ENCODE data around the gene PPFIBP1. TPM values are rescaled to one million over a fixed set of nuclear protein-coding genes. Genes with fewer than 3 reads are reported as not detected.

PPFIBP1 gene
- total and polyA plus RNA-seq, 2 of the 8 experiments (the other 6 are each of a cell fraction or from before 2014, with no cell fraction given): 7.7 to 31.3 TPM

DNA sequence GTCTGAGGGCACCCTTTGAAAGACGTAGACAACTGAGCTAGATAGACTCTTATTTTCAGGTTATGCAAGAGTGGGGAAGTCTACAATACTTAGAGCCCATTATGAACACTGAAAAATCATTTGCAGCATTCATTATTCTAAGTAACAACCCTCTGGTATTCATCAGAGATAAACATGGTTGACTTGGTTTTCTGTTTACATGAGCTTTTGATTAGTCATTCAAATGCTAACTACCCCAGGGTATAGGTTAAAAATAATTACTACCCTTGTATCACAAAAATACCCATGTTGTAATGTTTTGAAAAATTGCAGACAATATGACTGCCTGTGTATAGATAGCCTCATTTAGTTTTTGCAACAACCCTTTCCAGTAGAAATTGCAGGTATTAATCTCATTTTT lies 78.5 kb downstream of the PPFIBP1 start:
- H3K56ac ChIP-seq (replicated peaks; ENCODE audit: insufficient read length, low read depth, low read length): no peak overlapping the region
- no peak overlapping the region for H4K91ac ChIP-seq (replicated peaks; ENCODE audit: insufficient read length, low read length)
- no peak overlapping the region for H2BK20ac ChIP-seq (ENCODE audit: low read length)
- TF ChIP-seq SRF (IDR thresholded peaks at IDR 0.05; ENCODE audit: low read depth, low read length) (no peak), NANOG (IDR thresholded peaks at IDR 0.05; ENCODE audit: insufficient read depth, low read depth, low read length, poor library complexity, severe bottlenecking) (no peak), JUN (IDR thresholded peaks at IDR 0.05; ENCODE audit: low read depth, low read length) (no peak), HDAC2 (IDR thresholded peaks at IDR 0.05; ENCODE audit: borderline replicate concordance in 1 of 2, low read depth in 2 of 2, low read length in 2 of 2) (no peak)
- TF ChIP-seq, protein P1, sequence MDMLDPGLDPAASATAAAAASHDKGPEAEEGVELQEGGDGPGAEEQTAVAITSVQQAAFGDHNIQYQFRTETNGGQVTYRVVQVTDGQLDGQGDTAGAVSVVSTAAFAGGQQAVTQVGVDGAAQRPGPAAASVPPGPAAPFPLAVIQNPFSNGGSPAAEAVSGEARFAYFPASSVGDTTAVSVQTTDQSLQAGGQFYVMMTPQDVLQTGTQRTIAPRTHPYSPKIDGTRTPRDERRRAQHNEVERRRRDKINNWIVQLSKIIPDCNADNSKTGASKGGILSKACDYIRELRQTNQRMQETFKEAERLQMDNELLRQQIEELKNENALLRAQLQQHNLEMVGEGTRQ (IDR thresholded peaks at IDR 0.05; ENCODE audit: low read length): no peak
- H2BK12ac ChIP-seq (ENCODE audit: low read depth, low read length): no peak overlapping the region
- H3K9ac ChIP-seq (replicated peaks in 1 of 4; ENCODE audit: extremely low read depth in 1 of 4, low read depth in 3 of 4, low read length in 3 of 4): no peak overlapping the region
- no peak overlapping the region for H3K4ac ChIP-seq (replicated peaks; ENCODE audit: insufficient read length, low read depth, low read length)
- no peaks in the 10 kb centered on the region for H3K4me1 ChIP-seq (replicated peaks in 1 of 4; ENCODE audit: control insufficient read depth in 3 of 4, insufficient read depth in 4 of 4, low read length in 3 of 4)
- no peaks in the 10 kb centered on the region for H4K20me1 ChIP-seq (replicated peaks in 1 of 2; ENCODE audit: control insufficient read depth in 1 of 2, insufficient read depth in 2 of 2, low read length in 2 of 2)
- no peak overlapping the region for H2AFZ ChIP-seq (ENCODE audit: low read length)
- H3K18ac ChIP-seq (ENCODE audit: extremely low read depth, low read length): no peak overlapping the region
- H3K4me3 ChIP-seq (ENCODE audit: extremely low read depth in 1 of 4, insufficient read depth in 2 of 4, low read depth in 3 of 4, low read length in 4 of 4): no peak overlapping the region
- no peaks in the 10 kb centered on the region for H3K36me3 ChIP-seq (ENCODE audit: control insufficient read depth in 2 of 4, insufficient read depth in 4 of 4, low read length in 3 of 4)
- no peaks in the 10 kb centered on the region for H3K79me1 ChIP-seq (ENCODE audit: low read depth, low read length)
- H2BK5ac ChIP-seq (ENCODE audit: low read depth, low read length): no peak overlapping the region
- no peak overlapping the region for H3K4me2 ChIP-seq (ENCODE audit: insufficient read depth in 1 of 2, low read depth in 2 of 2, low read length in 2 of 2)
- no peaks in the 10 kb centered on the region for H3K23me2 ChIP-seq (ENCODE audit: low read depth, low read length)
- H3K27ac ChIP-seq (ENCODE audit: low read depth, low read length): no peak overlapping the region
- no peak for FAIRE-seq
- DNase-seq (ENCODE audit: low read depth in 1 of 2, low spot score in 2 of 2): no peak
- no peaks in the 10 kb centered on the region; a peak in 1 of 4 replicates for H3K79me2 ChIP-seq (ENCODE audit: control insufficient read depth in 1 of 2, insufficient read depth in 2 of 2, low read length in 2 of 2)
- no peak overlapping the region for H2BK15ac ChIP-seq (ENCODE audit: low read length)
- no peak overlapping the region for H4K8ac ChIP-seq (ENCODE audit: extremely low read depth, insufficient read depth, low read length)
- WGBS, 2 experiments (ENCODE audit: extremely low coverage in 1 of 2, insufficient coverage in 1 of 2, insufficient read length in 1 of 2, insufficient replicate concordance in 2 of 2, low coverage in 1 of 2, low lambda C conversion rate in 2 of 2, missing lambda C conversion rate in 1 of 2): 95% methylated on average over 1 of the region's 1 CpG; no CpG with 5 or more reads in 1 of the 2 experiments
- no peaks in the 10 kb centered on the region for H3K27me3 ChIP-seq (replicated peaks in 1 of 4; ENCODE audit: control insufficient read depth in 3 of 4, extremely low read depth in 1 of 4, insufficient read depth in 3 of 4, low read length in 3 of 4)
- H2BK120ac ChIP-seq (replicated peaks; ENCODE audit: low read depth, low read length): no peak overlapping the region
- no peak overlapping the region for H3K23ac ChIP-seq (ENCODE audit: insufficient read length)
- CTCF ChIA-PET (ENCODE audit: partially characterized antibody): interaction anchor here (1.0 to 1.3 kb wide), 2 partner anchors 10 to 168 kb away, joined by 3 read pairs; no protein-coding TSS in a partner anchor
- no peak overlapping the region for H3K14ac ChIP-seq (ENCODE audit: insufficient read length)
- H3K9me3 ChIP-seq (ENCODE audit: insufficient read depth in 2 of 2, low read depth in 1 of 2, low read length in 1 of 2): no peaks in the 10 kb centered on the region
- H4K5ac ChIP-seq (ENCODE audit: insufficient read length, low read depth, low read length): no peak overlapping the region
- POLR2A ChIA-PET (ENCODE audit: partially characterized antibody): no interaction called here
- no peak overlapping the region for H2AK5ac ChIP-seq (ENCODE audit: low read depth, low read length)

Measured in H1 (cell line).